HepG2 (cell line): ENCODE results near the gene PRM2. TPM values are rescaled to one million over a fixed set of nuclear protein-coding genes. Genes with fewer than 3 reads are reported as not detected.

Experiments used
- FOSL2 ChIP-seq: sonication (generic); formaldehyde crosslinking; IDR thresholded peaks from 2 replicates; pipeline ENCODE4 v1.4.0; 2020; ENCODE audit warnings: missing genetic modification reagents
- GRHL1 ChIP-seq: sonication (generic); formaldehyde crosslinking; conservative IDR thresholded peaks from 2 replicates; pipeline ENCODE4 v1.8.0; 2022; ENCODE audit warnings: missing genetic modification reagents
- KDM2A ChIP-seq: sonication (generic); formaldehyde crosslinking; IDR thresholded peaks from 2 replicates; pipeline ENCODE4 v1.4.0; 2020; ENCODE audit warnings: low read depth, missing genetic modification reagents, borderline replicate concordance
- KLF15 ChIP-seq: sonication (generic); formaldehyde crosslinking; IDR thresholded peaks from 2 replicates; pipeline ENCODE4 v1.8.1; 2023; ENCODE audit warnings: borderline replicate concordance, mild to moderate bottlenecking, inconsistent platforms, missing genetic modification reagents, mixed read lengths
- MTERF4 ChIP-seq: sonication (generic); formaldehyde crosslinking; IDR thresholded peaks from 2 replicates; pipeline ENCODE4 v1.8.0; 2023; ENCODE audit warnings: mild to moderate bottlenecking, missing genetic modification reagents
- MTF1 ChIP-seq: sonication (generic); formaldehyde crosslinking; IDR thresholded peaks from 2 replicates; pipeline ENCODE4 v1.5.0; 2020; ENCODE audit warnings: missing genetic modification reagents
- MXI1 ChIP-seq: IDR thresholded peaks from 3 replicates; pipeline ENCODE4 v1.6.1; 2012; ENCODE audit warnings: low read depth, low read length, inconsistent platforms, borderline replicate concordance
- RAD21 ChIP-seq: fragments of 450-650 bp; formaldehyde crosslinking; IDR thresholded peaks from 2 replicates; pipeline ENCODE4 v1.5.0; 2020; ENCODE audit warnings: mild to moderate bottlenecking
- SOX13 ChIP-seq, 3 experiments: fragments of 450-650 bp in 1 of 3; sonication (generic) in 1 of 3; formaldehyde crosslinking in 1 of 3; IDR thresholded peaks in 2 of 3; conservative IDR thresholded peaks in 1 of 3; 2 replicates each; pipeline versions ENCODE4 v1.5.0 to v1.6.1; 2016 to 2020; ENCODE audit warnings: antibody characterized with exemption in 1 of 3, mild to moderate bottlenecking in 1 of 3, missing compliant biosample characterization in 1 of 3, missing genetic modification reagents in 1 of 3, moderate library complexity in 1 of 3
- SOX6 ChIP-seq, 2 experiments: fragments of 450-650 bp in 1 of 2; sonication (generic) in 1 of 2; formaldehyde crosslinking in 1 of 2; IDR thresholded peaks; 2 replicates each; pipeline versions ENCODE4 v1.4.0 to v1.6.1; 2017 to 2020; ENCODE audit warnings: antibody characterized with exemption in 1 of 2, mild to moderate bottlenecking in 1 of 2, missing genetic modification reagents in 1 of 2
- SRY ChIP-seq: sonication (generic); formaldehyde crosslinking; IDR thresholded peaks from 2 replicates; pipeline ENCODE4 v1.8.0; 2022; ENCODE audit warnings: mild to moderate bottlenecking, missing genetic modification reagents
- TP53 ChIP-seq: sonication (generic); formaldehyde crosslinking; conservative IDR thresholded peaks from 2 replicates; pipeline ENCODE4 v1.4.0; 2020; ENCODE audit warnings: missing genetic modification reagents
- ZFP36 ChIP-seq: fragments of 150-350 bp; IDR thresholded peaks from 2 replicates; pipeline ENCODE4 v1.6.1; 2018; ENCODE audit warnings: borderline replicate concordance, low read length, low read depth; ENCODE audit not compliant: partially characterized antibody
- ZMAT3 ChIP-seq: sonication (generic); formaldehyde crosslinking; conservative IDR thresholded peaks from 2 replicates; pipeline ENCODE4 v1.7.0; 2021; ENCODE audit warnings: missing genetic modification reagents
- ZMYM3 ChIP-seq: sonication (generic); formaldehyde crosslinking; IDR thresholded peaks from 2 replicates; pipeline ENCODE4 v1.5.1; 2020; ENCODE audit warnings: mild to moderate bottlenecking, missing genetic modification reagents
- ZNF329 ChIP-seq: sonication (generic); formaldehyde crosslinking; IDR thresholded peaks from 2 replicates; pipeline ENCODE4 v1.9.0; 2021; ENCODE audit warnings: low read depth, mild to moderate bottlenecking, missing genetic modification reagents
- ZNF414 ChIP-seq: sonication (generic); formaldehyde crosslinking; IDR thresholded peaks from 2 replicates; pipeline ENCODE4 v1.5.0; 2020; ENCODE audit warnings: missing genetic modification reagents
- ZNF496 ChIP-seq: sonication (generic); formaldehyde crosslinking; IDR thresholded peaks from 2 replicates; pipeline ENCODE4 v1.8.1; 2023; ENCODE audit warnings: mild to moderate bottlenecking, moderate library complexity, missing genetic modification reagents; ENCODE audit not compliant: insufficient replicate concordance
- ZNF546 ChIP-seq: sonication (generic); formaldehyde crosslinking; conservative IDR thresholded peaks from 2 replicates; pipeline ENCODE4 v1.8.1; 2023; ENCODE audit warnings: mild to moderate bottlenecking, missing genetic modification reagents
- polyA plus RNA-seq, 8 experiments: library from polyadenylated mRNA; depleted of rRNA in 3 of 8; stranded (reverse) in 7 of 8; unstranded in 1 of 8; fragments of >200 nt; fragmentation: Illumina TruSeq in 4 of 8; extraction: Trizol in 4 of 8; gene quantifications; 2 replicates each; pipeline versions ENCODE4 v1.2.1 to v1.2.3, GENCODE V29; 2011 to 2016; ENCODE audit warnings: low read depth in 4 of 8, missing spikeins in 1 of 8, mixed read lengths in 1 of 8; ENCODE audit not compliant: insufficient read depth in 1 of 8
- total RNA-seq, 5 experiments: library from RNA; depleted of rRNA; stranded (reverse); fragments of >200 nt; fragmentation: Illumina TruSeq; extraction: Trizol; gene quantifications; 2 replicates each; pipeline ENCODE4 v1.2.3, GENCODE V29; 2016; ENCODE audit warnings: low read depth in 1 of 5

PRM2 gene
- total and polyA plus RNA-seq, 2 of the 13 experiments (the other 11 are each of a cell fraction or from before 2014, with no cell fraction given) = 0.54 TPM; not detected in 1

- no peak for TF ChIP-seq ZFP36
- no peak; the same call in none of the 2 replicates for TF ChIP-seq ZMAT3 (CRISPR knock-in tag)
- no peak for TF ChIP-seq ZNF329 (CRISPR knock-in tag)
- TF ChIP-seq SOX13 (IDR thresholded peaks at IDR 0.05) = no peak
- TF ChIP-seq SOX13 (CRISPR knock-in tag; conservative IDR thresholded peaks at IDR 0.05 in 1 of 2, IDR thresholded peaks at IDR 0.05 in 1 of 2) = peak in 1 of 2 experiments; percentile 60; a peak in 2 of 4 replicates
- TF ChIP-seq ZNF546 = 0 out of 2 replicates have a peak, but pooled peaks have one; percentile 27
- TF ChIP-seq GRHL1 = no peak
- TF ChIP-seq ZNF414 (CRISPR knock-in tag) = peak; percentile 88; the same call in 1 of the 2 replicates
- peak; percentile 39; the same call in 1 of the 2 replicates for TF ChIP-seq RAD21 (CRISPR knock-in tag)
- no peak for TF ChIP-seq KLF15
- TF ChIP-seq KDM2A (CRISPR knock-in tag) = no peak; the same call in none of the 2 replicates
- no peak; the same call in 1 of the 2 replicates for TF ChIP-seq SRY
- TF ChIP-seq FOSL2 (CRISPR knock-in tag) = peak; percentile 30; the same call in 1 of the 2 replicates
- TF ChIP-seq SOX6 (IDR thresholded peaks at IDR 0.05) = no peak
- 0 out of 2 replicates have a peak, but pooled peaks have one; percentile 14 for TF ChIP-seq SOX6 (CRISPR knock-in tag; IDR thresholded peaks at IDR 0.05)
- no peak; the same call in 2 of the 3 replicates for TF ChIP-seq MXI1
- no peak for TF ChIP-seq ZNF496
- peak; percentile 71; the same call in 1 of the 2 replicates for TF ChIP-seq MTF1 (CRISPR knock-in tag)
- peak; percentile 92 for TF ChIP-seq ZMYM3
- TF ChIP-seq TP53 (CRISPR knock-in tag) = no peak
- no peak; the same call in 1 of the 2 replicates for TF ChIP-seq MTERF4 (CRISPR knock-in tag)
These were observed 21.3 kb upstream of the PRM2 start (continued) for GRCh38 chr16:11297492-11298142.
